Lower leg skin (tissue), 4 donors: Measurements from ENCODE around the gene TMCC1. TPM values are rescaled to one million over a fixed set of nuclear protein-coding genes. Genes with fewer than 3 reads are reported as not detected.
"Not testable (repeated sequence)": the region's sequence is repeated elsewhere in the genome, so short reads cannot be mapped to it uniquely, and the experiment has no call there.

Experiments used
- DNase-seq, 2 donors: peaks; one replicate each; pipeline ENCODE4 v3.0.0-alpha.2; 2019; ENCODE audit warnings: low spot score in 2 of 2
- H3K4me3 ChIP-seq: fragments of 200-600 bp; sonication (generic); 2 replicates; pipeline ENCODE4 v1.5.1; 2017; ENCODE audit warnings: mild to moderate bottlenecking, low read depth; ENCODE audit not compliant: poor library complexity, severe bottlenecking
- CTCF ChIP-seq, 3 donors: fragments of 450-650 bp; IDR thresholded peaks; one replicate each; pipeline ENCODE4 v1.5.1; 2016; ENCODE audit warnings: antibody characterized with exemption in 3 of 3, mild to moderate bottlenecking in 3 of 3, moderate library complexity in 2 of 3
- POLR2A ChIP-seq, 2 donors: fragments of 450-650 bp; IDR thresholded peaks; one replicate each; pipeline ENCODE4 v1.6.1; 2016 to 2017; ENCODE audit warnings: antibody characterized with exemption in 2 of 2, mild to moderate bottlenecking in 1 of 2, moderate library complexity in 1 of 2
- WGBS, 2 donors: methylation state at CpG; one replicate each; pipeline ENCODE4 v1.1.5; 2018; 5-methylcytosine and 5-hydroxymethylcytosine counted together
- intact Hi-C: fragments of 100-400 bp; cut with DNase I; formaldehyde crosslinking; loops from one replicate; pipeline ENCODE4 v1.15.0; 2023; ENCODE audit warnings: low total_unique reads
- total RNA-seq, 4 donors: library from RNA; depleted of rRNA; stranded (reverse); fragments of >200 nt; gene quantifications; one replicate each; pipeline ENCODE4 v1.1.0, GENCODE V29; 2016

The TMCC1 gene
- total RNA-seq, 4 donors from 2014 or later: 15.1 to 28.6 (median 18.8) TPM

GRCh38 chr3:129890891-129891290 is 2.6 kb downstream of the TMCC1 start:
- DNase-seq: no peak
- WGBS, 2 donors: 85 to 91% methylated on average over 2 of the region's 2 CpGs
- H3K4me3 ChIP-seq: no peak overlapping the region
- intact Hi-C loops: no loop called here
- TF ChIP-seq CTCF (IDR thresholded peaks at IDR 0.05) (no peak), POLR2A (IDR thresholded peaks at IDR 0.05) (no peak)

DNA sequence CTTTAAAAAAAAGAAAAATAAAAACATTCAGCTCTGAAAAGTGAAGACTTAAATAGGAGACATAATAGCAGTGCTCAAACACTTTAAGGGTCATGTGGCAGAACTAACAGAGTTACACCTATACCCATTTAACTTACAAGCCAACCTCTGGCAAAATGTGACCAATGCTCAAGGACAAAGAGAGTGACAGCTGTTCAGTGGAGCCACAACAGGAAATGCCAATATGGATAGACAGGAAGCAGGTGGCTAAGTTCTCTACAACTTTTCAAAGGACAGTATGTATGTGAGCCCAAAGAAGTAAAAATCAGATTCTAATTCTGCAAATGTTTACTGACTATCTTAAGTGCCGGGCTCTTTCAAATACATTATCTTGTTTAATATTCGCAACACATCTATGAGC is 3.4 kb downstream of the TMCC1 start:
- intact Hi-C loops: no loop called here
- WGBS, 2 donors: 74 to 79% methylated on average over 2 of the region's 2 CpGs
- no peak overlapping the region for H3K4me3 ChIP-seq
- TF ChIP-seq CTCF (IDR thresholded peaks at IDR 0.05): no peak
- no peak for TF ChIP-seq POLR2A (IDR thresholded peaks at IDR 0.05)
- DNase-seq: no peak

DNA sequence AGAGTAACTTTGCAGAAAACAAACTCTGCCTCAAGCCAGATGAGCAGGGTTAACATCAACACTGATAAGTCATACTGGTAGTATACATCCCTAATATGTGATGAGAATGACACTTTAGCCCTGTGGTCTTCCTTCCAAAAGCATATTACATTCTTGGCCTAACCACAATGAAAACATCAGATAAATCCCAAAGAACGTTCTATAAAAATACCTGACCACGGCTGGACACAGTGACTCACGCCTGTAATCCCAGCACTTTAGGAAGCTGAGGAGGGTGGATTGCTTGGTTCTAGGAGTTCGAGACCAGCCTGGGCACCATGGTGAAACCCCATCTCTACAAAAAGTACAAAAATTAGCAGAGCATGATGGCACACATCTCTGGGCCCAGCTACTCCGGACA is 4.7 kb downstream of the TMCC1 start:
- H3K4me3 ChIP-seq: no peak overlapping the region
- no peak for TF ChIP-seq POLR2A (IDR thresholded peaks at IDR 0.05)
- TF ChIP-seq CTCF (IDR thresholded peaks at IDR 0.05): no peak
- intact Hi-C loops: no loop called here
- no peak for DNase-seq
- WGBS, 2 donors: 70 to 72% methylated on average over 5 of the region's 5 CpGs

GRCh38 chr3:129881261-129881660 is 12.2 kb downstream of the TMCC1 start:
- DNase-seq: no peak
- H3K4me3 ChIP-seq: no peak overlapping the region
- TF ChIP-seq CTCF (IDR thresholded peaks at IDR 0.05): no peak
- TF ChIP-seq POLR2A (IDR thresholded peaks at IDR 0.05): no peak
- intact Hi-C loops: no loop called here
- WGBS, 2 donors: 79 to 81% methylated on average over 2 of the region's 2 CpGs

DNA sequence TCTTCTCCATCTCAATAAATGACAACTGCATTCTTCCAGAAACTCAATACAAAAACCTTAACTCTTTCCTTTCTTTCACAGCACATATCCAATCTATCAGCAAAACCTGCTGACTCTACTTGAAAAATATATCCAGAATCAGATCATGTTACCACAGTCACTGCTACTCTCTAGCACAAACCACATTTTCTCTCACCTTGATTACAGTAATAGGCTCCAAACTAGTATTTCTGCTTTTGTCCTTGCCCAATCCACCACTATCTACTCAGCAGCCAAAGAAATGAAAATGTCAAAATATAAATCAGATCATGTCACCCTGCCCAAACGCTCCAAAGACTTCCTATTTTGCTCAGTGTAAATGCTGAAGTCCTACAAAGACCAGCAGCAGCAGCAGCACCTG is 15.2 kb downstream of the TMCC1 start:
- 20 to 29% methylated on average over 1 of the region's 1 CpG for WGBS, 2 donors
- TF ChIP-seq POLR2A (IDR thresholded peaks at IDR 0.05): no peak
- no peak for TF ChIP-seq CTCF (IDR thresholded peaks at IDR 0.05)
- intact Hi-C loops: no loop called here
- DNase-seq: no peak
- no peak overlapping the region for H3K4me3 ChIP-seq

DNA sequence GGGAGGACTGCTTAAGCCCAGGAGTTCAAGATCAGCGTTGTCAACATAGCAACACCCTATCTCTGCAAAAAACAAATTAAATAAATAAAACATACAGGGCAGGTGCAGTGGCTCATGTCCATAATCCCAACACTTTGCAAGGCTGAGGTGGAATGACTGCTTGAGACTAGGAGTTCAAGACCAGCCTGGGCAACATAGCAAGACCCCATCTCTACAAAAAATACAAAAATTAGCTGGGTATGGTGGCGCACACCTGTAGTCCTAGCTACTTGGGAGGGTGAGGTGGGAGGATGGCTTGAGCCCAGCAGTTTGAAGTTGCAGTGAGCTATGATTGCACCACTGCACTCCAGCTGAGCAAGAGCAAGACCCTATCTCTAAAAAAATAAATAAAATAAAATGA is 19.0 kb downstream of the TMCC1 start:
- DNase-seq, intact Hi-C loops, H3K4me3 ChIP-seq: not testable (repeated sequence)
- WGBS, 2 donors: 95 to 98% methylated on average over 2 of the region's 2 CpGs
